ENCODE data around the gene FADS3. TPM values are rescaled to one million over a fixed set of nuclear protein-coding genes. Genes with fewer than 3 reads are reported as not detected.
A peak's percentile ranks its signal among the peaks of the same experiment; 100 is the strongest.

The FADS3 gene
- total RNA-seq, 4 donors from 2014 or later, result 12.7 to 24.7 (median 17.9) TPM

DNA sequence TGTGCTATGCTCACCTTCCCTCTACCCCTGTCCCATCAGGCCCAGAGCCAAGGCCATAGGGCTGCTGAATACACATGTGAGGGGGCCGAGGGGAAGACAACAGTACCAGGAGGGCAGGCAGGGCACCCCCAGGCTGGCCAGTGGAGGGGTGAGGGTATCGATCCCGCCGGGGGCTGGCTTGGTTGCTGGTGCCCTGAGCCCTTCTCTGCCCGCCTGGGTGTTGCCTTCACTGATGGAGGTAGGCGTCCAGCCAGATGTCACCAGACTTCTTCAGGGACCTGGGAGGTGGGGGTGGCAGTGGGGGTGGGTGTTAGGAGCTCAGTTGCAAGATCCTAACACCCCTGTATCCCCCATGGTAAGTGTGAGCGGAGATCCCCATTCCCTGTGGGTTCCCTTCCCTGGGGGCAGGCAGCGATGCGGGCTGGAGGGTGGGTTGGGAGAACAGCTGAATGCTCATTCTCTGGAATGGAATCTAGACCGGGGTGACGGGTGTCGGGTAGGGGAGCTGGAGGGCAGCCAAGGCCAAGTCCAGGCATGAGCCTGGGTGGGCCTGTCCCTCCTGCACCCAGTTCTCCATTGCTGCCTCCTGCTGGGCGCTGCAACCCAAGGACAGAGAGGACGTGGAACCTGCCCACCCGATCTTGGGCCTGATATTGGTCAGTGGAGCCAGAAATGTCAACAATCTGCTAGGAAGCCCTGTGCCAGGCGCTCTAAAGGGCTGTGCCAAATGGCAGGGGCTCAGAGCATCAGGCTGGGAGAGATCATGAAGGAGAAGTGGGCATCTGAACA, 17.6 kb downstream of the FADS3 start:
- H3K4me1 ChIP-seq, result peaks cover 21% of the 10 kb centered on the region
- peaks cover 5% of the 10 kb centered on the region for H3K27me3 ChIP-seq
- no peaks in the 10 kb centered on the region for H3K36me3 ChIP-seq
- no peaks in the 10 kb centered on the region for H3K9me3 ChIP-seq
- H3K27ac ChIP-seq, result no peak overlapping the region
- 71% methylated on average over 16 of the region's 16 CpGs for WGBS
- no peak overlapping the region for H3K4me3 ChIP-seq
- TF ChIP-seq POLR2A (IDR thresholded peaks at IDR 0.05), result no peak
- TF ChIP-seq, protein P1, sequence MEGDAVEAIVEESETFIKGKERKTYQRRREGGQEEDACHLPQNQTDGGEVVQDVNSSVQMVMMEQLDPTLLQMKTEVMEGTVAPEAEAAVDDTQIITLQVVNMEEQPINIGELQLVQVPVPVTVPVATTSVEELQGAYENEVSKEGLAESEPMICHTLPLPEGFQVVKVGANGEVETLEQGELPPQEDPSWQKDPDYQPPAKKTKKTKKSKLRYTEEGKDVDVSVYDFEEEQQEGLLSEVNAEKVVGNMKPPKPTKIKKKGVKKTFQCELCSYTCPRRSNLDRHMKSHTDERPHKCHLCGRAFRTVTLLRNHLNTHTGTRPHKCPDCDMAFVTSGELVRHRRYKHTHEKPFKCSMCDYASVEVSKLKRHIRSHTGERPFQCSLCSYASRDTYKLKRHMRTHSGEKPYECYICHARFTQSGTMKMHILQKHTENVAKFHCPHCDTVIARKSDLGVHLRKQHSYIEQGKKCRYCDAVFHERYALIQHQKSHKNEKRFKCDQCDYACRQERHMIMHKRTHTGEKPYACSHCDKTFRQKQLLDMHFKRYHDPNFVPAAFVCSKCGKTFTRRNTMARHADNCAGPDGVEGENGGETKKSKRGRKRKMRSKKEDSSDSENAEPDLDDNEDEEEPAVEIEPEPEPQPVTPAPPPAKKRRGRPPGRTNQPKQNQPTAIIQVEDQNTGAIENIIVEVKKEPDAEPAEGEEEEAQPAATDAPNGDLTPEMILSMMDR (IDR thresholded peaks at IDR 0.05), result no peak
- TF ChIP-seq EP300 (IDR thresholded peaks at IDR 0.05), result no peak
- no peak for TF ChIP-seq POLR2AphosphoS5 (IDR thresholded peaks at IDR 0.05)
- no peak for DNase-seq (ENCODE audit: low spot score in 2 of 2)

DNA sequence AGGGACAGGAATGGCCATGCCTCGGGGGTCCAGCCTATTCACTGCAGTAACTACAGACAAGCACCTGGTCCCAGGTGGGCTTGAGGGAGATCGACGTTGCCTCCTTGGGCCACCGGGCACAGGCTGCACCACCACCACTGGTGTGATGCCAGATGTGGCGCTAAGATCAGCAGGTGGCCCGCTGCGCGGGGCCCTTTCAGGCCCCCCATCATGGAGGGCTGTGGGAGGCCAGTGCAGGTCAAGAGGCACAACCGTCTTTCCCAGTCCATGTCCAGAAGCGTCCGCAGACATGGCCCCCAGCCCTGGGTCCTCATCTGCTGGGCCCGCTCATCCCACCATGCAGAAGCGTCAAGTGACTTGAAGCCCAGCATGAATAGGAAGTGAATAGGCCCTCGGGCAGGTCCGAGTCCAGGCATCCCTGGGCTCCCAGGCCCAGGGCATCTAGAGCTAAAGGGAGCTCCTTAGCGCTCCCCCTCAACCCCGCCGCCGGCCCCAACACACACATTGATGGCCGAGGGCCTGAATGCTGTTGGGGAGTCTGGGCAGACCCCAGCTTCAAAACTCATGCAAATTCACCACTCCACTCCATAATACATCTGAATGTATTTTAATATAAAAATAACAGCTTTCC, 18.3 kb downstream of the FADS3 start:
- peaks cover 5% of the 10 kb centered on the region for H3K27me3 ChIP-seq
- H3K4me1 ChIP-seq, result peaks cover 21% of the 10 kb centered on the region
- H3K4me3 ChIP-seq, result no peak overlapping the region
- 100% methylated on average over 6 of the region's 20 CpGs for WGBS
- TF ChIP-seq, protein P1 (IDR thresholded peaks at IDR 0.05), result no peak
- TF ChIP-seq POLR2AphosphoS5 (IDR thresholded peaks at IDR 0.05) (no peak), EP300 (IDR thresholded peaks at IDR 0.05) (no peak), POLR2A (IDR thresholded peaks at IDR 0.05) (no peak)
- H3K27ac ChIP-seq, result no peak overlapping the region
- H3K36me3 ChIP-seq, result no peaks in the 10 kb centered on the region
- no peak for DNase-seq (ENCODE audit: low spot score in 2 of 2)
- H3K9me3 ChIP-seq, result no peaks in the 10 kb centered on the region

DNA sequence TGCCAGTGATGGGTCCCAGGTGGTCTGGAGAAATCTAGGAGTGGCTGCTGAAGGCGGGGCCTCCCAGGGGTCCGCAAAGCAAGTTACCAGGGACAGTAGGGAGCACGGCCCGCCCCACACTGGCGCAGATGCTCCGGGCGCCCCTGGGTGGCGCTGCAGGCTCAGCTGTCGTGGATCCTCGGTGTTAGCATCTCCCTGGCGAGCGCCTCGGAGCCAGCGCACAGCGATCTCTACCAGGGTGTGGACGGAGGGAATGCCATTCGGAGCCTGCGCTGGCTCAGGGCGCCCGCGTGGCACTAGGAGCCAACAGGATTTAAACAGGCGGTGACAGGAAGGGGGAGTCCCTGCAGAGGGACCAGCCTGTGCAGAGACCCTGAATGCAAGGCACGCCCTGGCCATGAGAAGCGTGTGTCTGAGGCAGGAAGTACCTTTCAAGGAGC, 20.2 kb downstream of the FADS3 start:
- DNase-seq (ENCODE audit: low spot score in 2 of 2), result peak in 1 of 2 donors; percentile 87
- H3K9me3 ChIP-seq, result no peaks in the 10 kb centered on the region
- peak overlapping the region; percentile 65 for H3K27ac ChIP-seq
- no peak for TF ChIP-seq EP300 (IDR thresholded peaks at IDR 0.05)
- TF ChIP-seq, protein P1 (IDR thresholded peaks at IDR 0.05), result peak; percentile 76 to 94
- no peak for TF ChIP-seq POLR2AphosphoS5 (IDR thresholded peaks at IDR 0.05)
- no peaks in the 10 kb centered on the region for H3K36me3 ChIP-seq
- peak overlapping the region; percentile 18 for H3K4me3 ChIP-seq
- peaks cover 26% of the 10 kb centered on the region for H3K4me1 ChIP-seq
- H3K27me3 ChIP-seq, result peaks cover 5% of the 10 kb centered on the region
- WGBS, result 2% methylated on average over 8 of the region's 24 CpGs

DNA sequence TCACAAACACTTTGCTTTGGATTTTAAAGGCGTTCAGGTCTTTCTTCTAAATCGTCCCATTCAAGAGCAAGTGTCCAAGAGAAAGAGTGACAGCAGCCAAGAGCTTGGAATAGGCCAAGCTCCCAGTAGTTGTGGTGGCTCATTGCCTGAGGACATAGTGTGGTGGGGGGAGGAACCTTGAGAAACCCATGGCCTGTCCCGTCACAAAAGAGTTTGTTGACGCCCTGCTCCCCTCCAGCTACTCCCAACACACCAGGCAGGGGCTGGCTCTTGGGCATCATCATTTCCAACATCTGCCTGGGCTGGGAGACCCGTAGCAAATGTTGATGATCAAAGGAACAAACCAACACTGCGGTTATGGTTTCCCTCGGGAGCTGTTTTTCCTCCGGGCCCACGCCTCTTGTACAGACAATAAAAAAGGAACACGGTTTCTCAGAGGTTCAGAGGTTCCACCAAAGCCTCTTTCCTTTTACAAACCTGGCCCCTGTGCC, 20.8 kb downstream of the FADS3 start:
- no peak for DNase-seq (ENCODE audit: low spot score in 2 of 2)
- Histone ChIP-seq H3K9me3 (no peaks in the 10 kb centered on the region), H3K27ac (peak overlapping the region; percentile 65), H3K4me3 (peak overlapping the region; percentile 18), H3K4me1 (peaks cover 26% of the 10 kb centered on the region), H3K36me3 (no peaks in the 10 kb centered on the region), H3K27me3 (peaks cover 5% of the 10 kb centered on the region)
- TF ChIP-seq EP300 (IDR thresholded peaks at IDR 0.05) (no peak), POLR2A (IDR thresholded peaks at IDR 0.05) (no peak), POLR2AphosphoS5 (IDR thresholded peaks at IDR 0.05) (no peak)
- TF ChIP-seq, protein P1 (IDR thresholded peaks at IDR 0.05), result no peak
- 28% methylated on average over 9 of the region's 10 CpGs for WGBS
